GM18505 (cell line): Measurements from ENCODE around the gene MOGAT1.
"Not testable (repeated sequence)": the region's sequence is repeated elsewhere in the genome, so short reads cannot be mapped to it uniquely, and the experiment has no call there.

Source experiments
- ATAC-seq: cut with Tn5 transposase; IDR thresholded peaks from one replicate; pipeline ENCODE4 v1.9.1; 2021; ENCODE audit not compliant: unreplicated experiment
- POLR2A ChIP-seq: IDR thresholded peaks from 4 replicates; pipeline ENCODE4 v1.6.1; 2011; ENCODE audit warnings: borderline replicate concordance; ENCODE audit not compliant: insufficient read depth, insufficient read length; ENCODE audit errors: extremely low read depth

The MOGAT1 gene

DNA sequence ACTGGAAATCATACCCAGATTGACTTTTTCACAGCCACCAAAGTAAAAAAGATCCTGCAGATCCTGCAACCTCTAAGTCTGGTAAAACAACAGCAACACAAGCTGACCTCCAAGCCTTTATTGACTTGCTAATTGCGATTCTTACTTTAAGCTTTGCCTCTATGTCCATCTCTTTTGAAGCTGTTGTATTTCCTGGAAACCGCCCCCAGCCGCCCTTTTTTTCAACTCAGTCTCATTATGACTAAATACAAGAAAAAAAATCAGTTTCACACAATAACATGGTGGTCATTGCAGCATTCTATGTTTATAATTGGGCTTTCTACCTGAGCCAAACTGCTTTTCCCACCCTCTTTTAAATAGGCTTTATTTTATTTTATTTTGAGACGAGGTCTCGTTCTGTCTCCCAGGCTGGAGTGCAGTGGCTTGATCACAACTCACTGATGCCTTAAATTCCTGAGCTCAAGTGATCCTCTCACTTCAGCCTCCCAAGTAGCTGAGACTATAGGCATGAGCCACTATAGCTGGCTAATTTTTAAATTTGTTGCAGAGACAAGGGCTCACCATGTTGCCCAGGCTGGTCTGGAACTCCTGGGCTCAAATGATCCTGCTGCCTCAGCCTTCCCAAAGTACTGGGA lies 76.2 kb downstream of the MOGAT1 start:
- TF ChIP-seq POLR2A = no peak
- ATAC-seq = no peak

GRCh38 chr2:222750533-222750932 lies 79.1 kb downstream of the MOGAT1 start:
- no peak for ATAC-seq
- TF ChIP-seq POLR2A = no peak

GRCh38 chr2:222751238-222751637 lies 79.8 kb downstream of the MOGAT1 start:
- no peak for ATAC-seq
- TF ChIP-seq POLR2A = no peak

DNA sequence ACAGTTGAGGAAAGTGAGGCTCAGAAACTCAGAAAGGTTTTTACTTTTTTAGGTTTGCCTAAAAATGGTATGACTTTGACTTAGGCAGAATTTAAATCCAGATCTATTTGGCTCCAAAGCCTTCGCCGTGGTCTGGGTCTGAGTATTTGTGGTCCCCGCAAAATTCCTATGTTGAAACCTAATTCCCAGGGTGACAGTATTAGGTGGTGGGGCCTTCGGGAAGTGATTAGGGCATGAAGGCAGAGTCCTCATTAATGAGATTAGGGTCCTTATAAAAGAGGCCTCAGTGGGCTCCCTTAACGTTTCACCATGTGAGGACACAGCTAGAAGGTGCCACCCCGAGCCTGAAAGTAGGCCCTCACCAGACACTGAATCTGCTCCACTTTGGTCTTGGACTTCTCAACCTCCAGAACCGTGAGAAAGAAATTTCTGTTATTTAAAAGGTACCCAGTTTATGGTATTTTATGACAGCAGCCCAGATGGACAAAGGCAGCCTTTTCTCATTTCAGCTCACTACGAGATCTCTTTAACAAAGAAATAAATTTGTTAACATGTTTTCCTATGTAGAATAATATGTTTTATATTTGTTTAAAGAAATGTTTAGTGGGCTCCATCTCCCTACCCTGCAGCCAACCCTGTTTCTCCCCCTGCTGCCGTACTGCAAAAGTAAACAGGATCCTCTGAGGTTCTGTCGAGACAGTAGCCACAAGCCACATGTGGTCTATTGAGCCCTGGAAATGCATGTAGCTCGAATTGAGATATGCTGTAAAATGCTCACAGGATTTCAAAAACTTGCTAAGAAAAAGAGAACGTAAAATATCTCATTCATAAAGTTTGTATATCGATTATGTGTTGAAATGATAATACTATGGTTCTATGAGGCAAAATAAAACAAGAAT lies 80.6 kb downstream of the MOGAT1 start:
- TF ChIP-seq POLR2A = no peak
- no peak for ATAC-seq

- no peak for ATAC-seq
- TF ChIP-seq POLR2A = no peak
Observed at GRCh38 chr2:222752746-222753145, 81.3 kb downstream of the MOGAT1 start.

DNA sequence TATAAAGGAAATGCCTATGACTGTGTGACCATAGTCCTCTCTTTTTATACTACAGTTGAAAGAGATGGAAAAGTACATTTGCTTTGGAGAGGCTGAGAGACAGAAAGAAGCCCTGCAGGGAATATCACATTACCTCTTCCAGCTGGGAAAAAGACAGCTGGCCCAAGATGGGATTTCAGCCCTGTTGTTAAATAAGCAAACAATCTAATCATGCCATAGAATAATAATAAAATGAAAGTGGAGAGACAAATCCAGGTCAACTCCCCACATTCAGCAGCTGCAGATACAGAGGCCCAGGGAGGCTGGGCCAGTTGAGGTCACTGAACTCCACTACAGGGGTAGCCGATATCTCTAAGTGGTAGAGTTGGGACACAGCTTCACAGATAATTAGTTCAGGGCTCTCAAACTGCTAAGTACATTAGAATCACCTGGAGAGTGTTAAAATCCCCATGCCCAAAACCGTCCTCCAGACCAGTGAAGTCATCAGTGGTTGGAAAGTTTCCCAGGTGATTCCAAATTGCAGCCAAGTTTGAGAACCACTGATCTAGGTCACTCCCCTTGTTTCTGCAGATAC lies 81.9 kb downstream of the MOGAT1 start:
- ATAC-seq = no peak
- TF ChIP-seq POLR2A = no peak

GRCh38 chr2:222754324-222754930 lies 83.0 kb downstream of the MOGAT1 start:
- no peak for ATAC-seq
- no peak for TF ChIP-seq POLR2A

DNA sequence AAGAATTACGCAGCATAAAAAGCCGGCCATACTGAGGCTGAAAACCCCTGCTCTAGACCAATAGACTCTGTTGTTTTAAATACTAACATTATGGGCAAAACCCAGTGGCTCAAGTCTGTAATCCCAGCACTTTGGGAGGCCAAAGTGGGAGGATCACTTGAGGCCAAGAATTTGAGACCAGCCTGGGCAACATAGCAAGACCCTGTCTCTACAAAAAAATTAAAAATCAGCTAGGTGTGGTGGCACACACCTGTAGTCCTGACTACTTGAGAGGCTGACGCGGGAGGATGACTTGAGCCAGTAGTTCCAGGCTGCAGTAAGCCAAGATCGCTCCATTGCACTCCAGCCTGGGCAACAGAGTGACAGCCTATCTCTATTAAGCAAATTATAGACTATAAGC lies 84.1 kb downstream of the MOGAT1 start:
- ATAC-seq = not testable (repeated sequence)

DNA sequence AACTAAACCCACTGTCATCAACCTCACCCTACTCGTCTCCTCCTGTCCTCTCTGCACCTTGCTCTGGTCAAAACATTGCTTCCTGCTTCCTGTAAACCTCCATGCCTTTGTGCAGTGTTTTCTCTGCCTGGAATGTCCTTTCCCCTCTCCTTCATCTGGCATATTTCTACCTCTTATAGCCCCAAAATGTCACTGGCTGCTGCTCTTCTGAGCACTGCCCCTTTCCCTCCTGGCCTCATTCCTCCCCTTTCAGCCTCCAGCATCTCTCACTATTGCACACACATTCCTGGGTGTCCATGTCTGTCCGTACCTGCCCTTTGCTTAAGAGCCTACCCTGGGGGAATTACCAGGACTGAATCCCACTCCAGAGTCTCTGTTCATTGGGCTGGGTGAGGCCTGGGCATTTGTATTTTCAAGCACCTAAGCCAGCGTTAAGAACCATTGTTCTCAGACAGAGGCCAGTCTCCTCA lies 84.9 kb downstream of the MOGAT1 start:
- no peak for TF ChIP-seq POLR2A
- no peak for ATAC-seq

GRCh38 chr2:222756951-222757650 lies 85.6 kb downstream of the MOGAT1 start:
- no peak for ATAC-seq
- no peak for TF ChIP-seq POLR2A
